ENCODE data around the gene SUSD3. TPM values are rescaled to one million over a fixed set of nuclear protein-coding genes. Genes with fewer than 3 reads are reported as not detected.

Gene SUSD3
- total and polyA plus RNA-seq, 2 donors (not counting 3 experiments of a cell fraction or from before 2014, with no cell fraction given), result not detected

DNA sequence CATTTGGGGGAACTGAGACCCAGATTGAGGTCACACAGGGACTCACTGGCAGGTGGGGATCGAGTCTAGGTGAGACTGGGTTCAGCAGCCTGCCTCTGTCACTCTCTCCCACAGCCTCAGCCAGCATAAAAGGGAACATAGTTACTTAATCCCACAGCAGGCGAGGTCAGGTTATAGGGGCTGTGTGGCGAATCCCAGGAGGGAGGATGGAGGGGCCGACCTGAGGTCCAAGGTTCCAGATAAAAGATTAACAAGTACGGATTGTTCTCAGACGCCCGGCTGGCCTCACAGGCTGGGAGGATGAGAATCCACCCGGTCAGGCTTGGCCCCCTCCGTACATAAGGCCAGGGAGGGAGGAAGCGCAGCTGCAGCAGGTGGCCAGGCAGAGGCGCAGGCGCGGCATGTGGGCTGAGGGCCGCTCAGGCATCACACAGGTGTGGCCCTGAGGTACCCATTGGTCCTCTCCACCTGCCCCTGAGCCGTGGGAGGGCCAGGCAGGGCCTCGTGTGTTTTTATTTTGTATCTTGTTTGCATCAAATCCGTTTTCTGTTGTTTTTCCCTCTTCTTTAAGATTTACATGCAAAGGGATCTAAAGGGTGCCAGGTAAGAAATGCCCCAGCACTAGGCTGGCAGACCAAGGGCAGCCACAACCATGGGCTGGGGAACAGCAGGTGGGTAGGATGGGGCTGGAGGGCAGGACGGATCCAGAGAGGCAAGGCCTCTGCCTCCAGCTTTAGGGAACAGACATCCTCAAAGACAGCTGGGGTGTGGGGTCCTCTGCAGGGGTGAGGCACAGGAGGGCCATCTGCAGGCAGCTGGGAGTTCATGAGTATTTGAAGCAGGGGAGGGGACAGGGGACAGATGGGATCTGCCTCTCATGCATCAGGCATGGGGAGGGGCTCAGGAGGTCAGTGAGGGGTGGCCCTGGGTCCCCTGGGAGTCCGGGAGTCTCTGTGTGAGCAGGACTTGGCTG, 3.6 kb downstream of the SUSD3 start:
- H3K27me3 ChIP-seq (ENCODE audit: control insufficient read depth in 2 of 2, insufficient read depth in 2 of 2, low read length in 2 of 2), result peaks cover 0 to 2% of the 10 kb centered on the region in 2 experiments
- intact Hi-C loops (cut with micrococcal nuclease), result no loop called here
- H3K79me2 ChIP-seq (ENCODE audit: control insufficient read depth, insufficient read depth, low read length), result no peaks in the 10 kb centered on the region
- ChIA-PET POLR2A (no interaction called here), CTCF (no interaction called here)
- H3K4me1 ChIP-seq (ENCODE audit: control insufficient read depth, extremely low read depth, insufficient read depth, low read length), result no peaks in the 10 kb centered on the region
- DNase-seq (ENCODE audit: low read depth, low spot score) (no peak), FAIRE-seq (no peak)
- no peaks in the 10 kb centered on the region for H4K20me1 ChIP-seq (replicated peaks; ENCODE audit: control insufficient read depth, extremely low read depth, insufficient read depth, low read length)
- H3K9ac ChIP-seq (replicated peaks; ENCODE audit: extremely low read depth, insufficient read depth, low read length), result no peak overlapping the region
- no peak overlapping the region for H3K27ac ChIP-seq (ENCODE audit: insufficient read depth, low read depth, low read length)
- H3K4me2 ChIP-seq (ENCODE audit: insufficient read depth, low read length), result no peak overlapping the region
- H3K9me1 ChIP-seq (replicated peaks; ENCODE audit: control insufficient read depth, extremely low read depth, insufficient read depth, low read length), result no peaks in the 10 kb centered on the region
- no peaks in the 10 kb centered on the region for H3K36me3 ChIP-seq (ENCODE audit: control insufficient read depth in 2 of 2, extremely low read depth in 1 of 2, insufficient read depth in 2 of 2, low read length in 2 of 2)
- no TSS peak for BruUV-seq (replicated peaks)
- dilution Hi-C loops (cut with MboI; ENCODE audit: extremely low pct_ligation_motif_present, low sequenced_read_pairs), result no loop called here
- no peak overlapping the region for H2AFZ ChIP-seq (ENCODE audit: low read depth, low read length)
- TF ChIP-seq EZH2 (IDR thresholded peaks at IDR 0.05; ENCODE audit: borderline replicate concordance, low read depth, low read length, severe bottlenecking) (no peak), POLR2AphosphoS5 (IDR thresholded peaks at IDR 0.05; ENCODE audit: insufficient read depth, low read depth, low read length) (no peak), MYC (IDR thresholded peaks at IDR 0.05; ENCODE audit: low read depth, low read length) (no peak), JUN (IDR thresholded peaks at IDR 0.05; ENCODE audit: borderline replicate concordance, insufficient read depth, insufficient read length, low read depth) (no peak), POLR2A (IDR thresholded peaks at IDR 0.05; ENCODE audit: low read depth, low read length) (no peak), GATA2 (IDR thresholded peaks at IDR 0.05; ENCODE audit: insufficient read depth, insufficient read length, low read depth, low read length) (no peak), FOS (IDR thresholded peaks at IDR 0.05; ENCODE audit: borderline replicate concordance, insufficient read depth, low read length) (no peak)
- TF ChIP-seq, protein P1, sequence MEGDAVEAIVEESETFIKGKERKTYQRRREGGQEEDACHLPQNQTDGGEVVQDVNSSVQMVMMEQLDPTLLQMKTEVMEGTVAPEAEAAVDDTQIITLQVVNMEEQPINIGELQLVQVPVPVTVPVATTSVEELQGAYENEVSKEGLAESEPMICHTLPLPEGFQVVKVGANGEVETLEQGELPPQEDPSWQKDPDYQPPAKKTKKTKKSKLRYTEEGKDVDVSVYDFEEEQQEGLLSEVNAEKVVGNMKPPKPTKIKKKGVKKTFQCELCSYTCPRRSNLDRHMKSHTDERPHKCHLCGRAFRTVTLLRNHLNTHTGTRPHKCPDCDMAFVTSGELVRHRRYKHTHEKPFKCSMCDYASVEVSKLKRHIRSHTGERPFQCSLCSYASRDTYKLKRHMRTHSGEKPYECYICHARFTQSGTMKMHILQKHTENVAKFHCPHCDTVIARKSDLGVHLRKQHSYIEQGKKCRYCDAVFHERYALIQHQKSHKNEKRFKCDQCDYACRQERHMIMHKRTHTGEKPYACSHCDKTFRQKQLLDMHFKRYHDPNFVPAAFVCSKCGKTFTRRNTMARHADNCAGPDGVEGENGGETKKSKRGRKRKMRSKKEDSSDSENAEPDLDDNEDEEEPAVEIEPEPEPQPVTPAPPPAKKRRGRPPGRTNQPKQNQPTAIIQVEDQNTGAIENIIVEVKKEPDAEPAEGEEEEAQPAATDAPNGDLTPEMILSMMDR (IDR thresholded peaks at IDR 0.05; ENCODE audit: extremely low read depth in 1 of 2, insufficient read depth in 1 of 2, low read depth in 1 of 2, low read length in 2 of 2), result no peak
- TF ChIP-seq, protein P2, sequence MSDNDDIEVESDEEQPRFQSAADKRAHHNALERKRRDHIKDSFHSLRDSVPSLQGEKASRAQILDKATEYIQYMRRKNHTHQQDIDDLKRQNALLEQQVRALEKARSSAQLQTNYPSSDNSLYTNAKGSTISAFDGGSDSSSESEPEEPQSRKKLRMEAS (IDR thresholded peaks at IDR 0.05; ENCODE audit: insufficient read depth, insufficient read length), result no peak
- H3K4me3 ChIP-seq (replicated peaks in 1 of 3; ENCODE audit: insufficient read depth in 1 of 3, low read depth in 1 of 3, low read length in 3 of 3), result no peak overlapping the region
- no peaks in the 10 kb centered on the region for H3K9me3 ChIP-seq (replicated peaks; ENCODE audit: control insufficient read depth, insufficient read depth, low read length)

All from endothelial cell of umbilical vein (primary cell).